HG02973 (cell line): ENCODE measurements around the gene MT4.
"Not testable (repeated sequence)": the region's sequence is repeated elsewhere in the genome, so short reads cannot be mapped to it uniquely, and the experiment has no call there.

Experiments used
- ATAC-seq: cut with Tn5 transposase; IDR thresholded peaks from one replicate; pipeline ENCODE4 v1.9.1; 2021; ENCODE audit warnings: moderate library complexity; ENCODE audit not compliant: unreplicated experiment

Gene MT4

DNA sequence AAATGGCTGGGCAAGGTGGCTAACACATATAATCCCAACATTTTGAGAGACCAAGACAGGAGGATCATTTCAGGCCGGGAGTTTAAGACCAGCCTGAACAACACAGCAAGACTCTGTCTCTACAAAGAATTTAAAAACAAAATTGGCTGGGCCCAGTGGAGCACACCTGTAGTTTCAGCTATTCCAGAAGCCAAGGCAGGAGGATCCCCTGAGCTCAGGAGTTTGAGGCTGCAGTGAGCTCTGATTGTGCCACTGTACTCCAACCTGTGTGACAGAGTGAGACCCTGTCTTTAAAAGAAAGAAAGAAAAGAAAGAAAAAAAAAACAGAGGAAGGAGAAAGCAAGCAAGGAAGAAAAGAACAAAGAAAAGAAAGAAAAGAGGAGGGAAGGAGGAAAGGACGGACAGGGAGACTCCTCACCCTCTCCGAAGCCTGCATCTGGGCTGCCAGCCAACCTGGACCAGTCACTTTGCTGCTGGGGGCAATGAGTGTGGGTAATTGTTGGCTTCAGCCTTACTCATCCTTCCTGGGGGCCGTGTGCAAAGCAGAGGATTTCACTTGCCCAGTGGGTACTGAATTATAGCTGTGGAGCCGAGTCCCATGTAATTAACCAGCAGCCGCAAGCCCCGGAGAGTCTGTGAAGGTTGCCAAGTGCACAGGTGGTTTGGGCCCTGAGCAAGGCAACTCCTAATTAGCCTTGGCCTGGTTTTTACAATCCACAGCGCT is 6.7 kb upstream of the MT4 start:
- ATAC-seq = no peak

DNA sequence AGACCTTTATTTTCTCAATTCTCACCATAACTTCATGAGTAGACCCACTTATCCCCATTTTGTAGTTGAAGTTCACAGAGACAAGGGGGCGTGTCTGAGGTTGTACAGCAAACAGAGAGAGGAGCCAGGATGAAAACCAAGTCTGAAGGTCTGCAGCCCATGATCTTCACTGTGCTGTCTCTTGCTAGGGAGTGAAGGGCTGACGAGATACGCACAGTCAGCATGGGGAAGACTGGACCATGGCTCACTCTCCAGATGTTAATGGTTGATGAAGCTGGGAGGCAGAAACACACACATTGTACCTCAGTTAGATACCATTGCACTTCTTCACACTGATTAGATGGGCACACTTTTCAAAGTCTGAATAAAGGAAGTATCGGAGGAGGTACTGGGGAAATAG is 5.8 kb upstream of the MT4 start:
- no peak for ATAC-seq

DNA sequence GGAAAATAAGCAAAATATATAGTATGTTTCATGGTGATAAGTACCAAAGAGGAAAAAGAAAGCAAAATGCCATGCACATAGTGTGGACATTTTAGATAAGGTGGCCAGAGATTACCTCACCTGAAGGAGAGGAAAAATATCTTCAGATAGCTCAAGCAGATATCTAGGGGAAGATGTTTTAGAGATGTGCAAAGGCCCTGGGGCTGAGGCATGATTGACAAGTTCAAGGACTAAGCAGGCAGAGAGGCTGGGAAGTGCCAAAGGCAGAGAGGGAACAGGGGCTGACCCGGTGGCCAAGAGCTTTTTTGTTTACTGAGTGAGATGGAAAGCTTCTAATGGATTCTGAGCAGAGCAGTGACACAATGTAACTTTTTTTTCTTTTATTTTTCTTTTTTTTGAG is 4.4 kb upstream of the MT4 start:
- ATAC-seq = no peak

DNA sequence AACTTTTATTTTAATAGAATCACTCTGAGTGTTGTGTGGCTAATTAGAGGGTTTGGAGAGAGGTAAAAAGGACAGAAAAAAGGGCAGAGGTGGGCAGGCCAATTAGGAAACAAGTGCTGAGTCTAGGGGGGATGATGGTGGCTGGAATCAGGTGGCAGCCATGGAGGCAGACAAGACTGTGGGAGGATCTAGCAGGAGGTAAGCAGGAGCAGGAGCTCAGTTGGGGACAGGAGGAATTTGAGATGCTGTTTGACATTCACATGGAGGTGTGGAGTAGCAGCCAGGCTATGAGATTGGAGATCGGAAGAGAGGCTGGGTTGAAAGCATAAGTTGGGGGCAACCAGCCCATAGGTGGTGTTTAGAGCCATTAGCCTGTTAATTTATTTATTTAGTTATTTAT is 3.7 kb upstream of the MT4 start:
- ATAC-seq = no peak

DNA sequence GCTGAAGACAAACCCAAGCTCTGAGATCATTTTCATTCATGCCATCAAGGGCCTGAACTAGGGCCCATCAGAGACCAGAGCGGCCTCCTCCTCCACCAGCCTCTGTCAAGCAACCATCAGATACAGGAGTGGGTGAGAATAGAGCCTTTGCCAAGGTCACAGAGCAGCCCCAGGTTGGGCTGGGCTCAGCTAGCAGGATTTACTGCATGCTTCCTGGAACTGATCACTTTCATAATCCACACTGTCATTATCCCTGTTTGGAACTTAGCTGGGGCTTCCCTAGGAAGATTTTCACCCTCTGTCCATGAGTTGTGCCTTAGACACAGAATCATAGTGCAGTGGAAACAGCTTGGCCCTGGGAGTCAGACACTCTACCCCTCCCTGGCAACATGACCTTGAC is 5.1 kb downstream of the MT4 start:
- no peak for ATAC-seq

DNA sequence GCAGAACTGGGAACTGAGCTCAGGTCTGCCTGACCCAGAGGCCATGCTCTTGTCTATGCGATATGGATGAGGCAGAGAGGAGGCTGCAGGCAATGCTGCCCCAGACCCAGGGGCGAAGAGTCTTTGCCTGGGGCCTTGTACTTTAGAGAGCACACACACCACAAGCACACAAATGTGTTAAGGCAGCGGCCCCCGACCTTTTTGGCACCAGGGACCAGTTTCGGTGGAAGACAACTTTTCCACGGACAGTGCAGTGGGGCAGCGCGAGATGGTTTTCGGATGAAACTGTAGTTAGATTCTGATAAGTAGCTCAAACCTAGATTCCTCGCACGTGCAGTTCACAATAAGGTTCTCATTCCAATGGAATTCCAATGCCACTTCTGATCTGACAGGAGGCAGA is 6.7 kb downstream of the MT4 start:
- no peak for ATAC-seq

DNA sequence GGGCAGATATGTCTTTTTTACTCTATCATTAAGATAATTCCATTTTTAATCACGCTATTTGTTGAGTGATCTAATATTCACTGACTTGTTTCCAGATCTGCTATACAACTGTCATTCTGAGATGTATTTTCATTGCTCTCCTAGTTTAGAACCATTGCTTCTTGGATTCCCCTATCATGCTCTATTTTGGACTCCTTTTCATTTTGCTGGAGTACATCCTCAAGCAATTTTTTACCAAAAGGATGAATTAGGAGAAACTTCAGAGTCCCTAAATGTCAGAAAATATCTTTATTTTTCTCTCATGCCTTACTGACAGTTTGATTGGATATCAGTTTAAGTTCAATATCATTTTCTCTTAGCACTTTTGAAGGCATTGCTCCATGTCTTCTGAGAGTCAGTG is 9.8 kb downstream of the MT4 start:
- ATAC-seq = no peak

DNA sequence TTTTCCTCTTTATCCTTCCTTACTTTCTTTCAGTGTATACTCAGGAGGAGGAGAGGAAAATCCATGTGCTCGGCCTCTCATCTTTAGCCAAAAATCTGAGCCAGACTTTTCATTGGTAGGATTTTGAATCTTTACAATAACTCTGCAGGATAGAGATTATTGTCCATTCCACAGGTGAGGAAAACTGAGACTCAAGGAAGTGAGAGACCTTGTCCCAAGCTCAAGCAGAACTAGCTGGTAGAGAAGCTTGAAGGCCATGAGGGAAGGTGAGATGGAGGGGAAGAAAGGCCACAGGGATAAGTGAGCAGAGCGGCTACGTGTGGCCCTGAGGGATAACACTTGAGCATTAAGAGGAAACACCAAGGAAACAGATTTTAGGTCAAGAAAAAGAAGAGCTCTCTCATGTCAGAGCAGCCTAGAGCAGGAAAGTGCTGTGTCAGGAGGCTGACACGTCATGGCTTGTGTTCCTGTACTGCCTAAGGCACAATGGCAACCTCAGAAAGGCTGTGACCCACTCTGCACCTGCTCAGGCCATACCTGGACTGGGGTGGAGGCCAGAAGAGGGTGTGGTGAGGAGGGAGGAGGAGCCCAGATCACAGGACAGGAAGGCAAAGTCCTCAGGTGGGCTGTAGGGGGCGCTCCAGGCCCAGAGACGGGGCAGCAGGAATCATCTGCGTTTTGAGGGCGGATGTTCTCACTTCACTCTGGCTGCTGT is 11.9 kb downstream of the MT4 start:
- ATAC-seq = peak; percentile 81

DNA sequence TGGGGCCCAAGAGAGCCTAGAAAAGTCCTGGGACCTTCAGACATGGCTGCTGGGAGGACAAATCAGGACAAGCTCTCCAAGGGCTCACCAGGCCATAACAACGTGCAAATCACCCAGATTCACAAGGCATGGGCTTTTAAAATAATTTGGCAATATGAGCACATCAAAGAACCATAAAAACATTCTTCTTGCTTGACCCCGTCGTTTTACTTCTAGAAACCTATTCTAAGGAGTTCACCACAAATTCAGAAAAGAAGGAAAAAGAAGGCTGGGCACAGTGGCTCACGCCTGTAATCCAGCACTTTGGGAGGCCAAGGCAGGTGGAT is 12.4 kb downstream of the MT4 start:
- no peak for ATAC-seq

DNA sequence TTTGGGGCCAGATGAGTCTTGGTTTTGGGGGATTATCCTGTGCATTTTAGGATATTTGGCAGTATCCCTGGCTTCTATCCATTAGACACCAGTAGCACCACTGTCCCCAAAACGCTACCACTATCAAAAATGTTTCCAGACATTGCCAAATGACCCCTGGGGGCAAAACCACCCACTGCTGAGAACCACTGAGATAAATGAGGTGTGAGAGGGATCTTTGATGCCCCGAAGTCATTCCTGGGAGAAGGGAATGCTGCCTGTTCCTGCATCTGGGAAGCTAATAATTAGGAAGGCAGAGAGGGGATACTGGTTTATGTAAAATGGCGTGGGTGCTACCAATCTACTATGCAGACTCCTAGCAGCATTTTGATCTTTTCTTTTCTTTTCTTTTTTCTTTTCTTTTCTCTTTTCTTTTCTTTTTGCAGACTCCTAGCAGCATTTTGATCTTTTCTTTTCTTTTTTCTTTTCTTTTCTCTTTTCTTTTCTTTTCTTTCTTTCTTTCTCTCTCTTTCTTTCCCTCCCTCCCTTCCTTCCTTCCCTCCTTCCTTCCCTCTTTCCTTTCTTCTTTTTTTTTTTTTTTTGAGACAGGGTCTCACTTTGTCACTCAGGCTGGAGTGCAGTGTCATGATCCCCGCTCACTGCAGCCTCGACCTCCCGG is 15.6 kb downstream of the MT4 start:
- no peak for ATAC-seq

DNA sequence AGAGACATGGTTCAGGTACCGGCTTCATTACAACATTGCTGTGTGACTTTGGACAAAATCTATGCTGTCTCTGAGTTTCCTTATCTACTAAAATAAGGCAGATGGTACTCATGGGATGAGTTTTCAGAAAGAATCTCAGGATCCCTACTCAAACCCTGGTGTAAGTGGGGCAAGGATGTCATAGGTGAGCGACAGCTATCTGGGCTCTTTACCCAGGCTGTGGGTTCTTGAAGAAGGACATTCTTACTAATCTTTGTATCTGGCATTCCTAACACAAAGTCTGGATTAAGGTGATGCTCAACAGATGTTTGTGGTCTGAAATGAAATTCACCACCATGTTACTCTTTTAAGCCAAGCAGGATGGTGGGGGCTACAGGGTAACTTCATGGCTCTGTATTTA is 18.0 kb downstream of the MT4 start:
- not testable (repeated sequence) for ATAC-seq

DNA sequence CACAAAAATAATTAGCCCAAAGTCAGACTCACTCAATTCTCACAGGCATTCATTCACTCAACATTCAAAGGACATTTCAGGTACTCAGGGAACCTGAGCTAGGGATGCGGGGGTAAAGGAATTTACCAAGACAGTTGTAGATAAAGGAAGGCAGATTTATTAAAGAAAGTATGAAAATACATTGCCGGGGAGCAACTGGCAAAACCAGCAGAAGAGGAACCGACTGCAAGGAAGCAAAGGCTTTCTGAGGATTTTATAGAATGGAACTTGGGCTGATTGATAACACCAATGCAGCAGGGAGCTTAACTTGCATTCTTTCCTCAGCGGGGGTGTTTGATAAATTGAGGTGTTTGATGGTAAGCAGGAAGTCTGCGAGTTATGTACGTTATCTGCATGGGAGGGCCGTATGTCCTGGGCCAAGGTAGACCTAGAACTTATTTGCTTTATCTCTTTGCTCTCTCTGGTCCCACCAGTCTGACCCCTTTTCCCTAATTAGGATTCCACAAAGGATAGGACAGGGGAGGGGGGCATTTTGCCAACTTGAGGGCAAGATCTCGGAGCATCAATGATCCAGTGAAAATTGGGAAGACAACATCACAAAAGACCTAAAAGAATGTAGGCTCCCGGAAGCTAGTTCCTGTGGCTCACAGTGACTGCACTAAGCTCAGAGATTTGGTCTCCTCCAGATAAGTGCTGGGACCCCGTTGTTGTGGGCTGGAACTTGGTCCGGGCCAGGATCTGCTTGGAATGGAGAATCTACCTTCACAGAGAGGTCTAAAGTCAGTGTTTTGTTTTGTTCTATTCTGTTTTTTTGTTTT is 18.7 kb downstream of the MT4 start:
- ATAC-seq = no peak

DNA sequence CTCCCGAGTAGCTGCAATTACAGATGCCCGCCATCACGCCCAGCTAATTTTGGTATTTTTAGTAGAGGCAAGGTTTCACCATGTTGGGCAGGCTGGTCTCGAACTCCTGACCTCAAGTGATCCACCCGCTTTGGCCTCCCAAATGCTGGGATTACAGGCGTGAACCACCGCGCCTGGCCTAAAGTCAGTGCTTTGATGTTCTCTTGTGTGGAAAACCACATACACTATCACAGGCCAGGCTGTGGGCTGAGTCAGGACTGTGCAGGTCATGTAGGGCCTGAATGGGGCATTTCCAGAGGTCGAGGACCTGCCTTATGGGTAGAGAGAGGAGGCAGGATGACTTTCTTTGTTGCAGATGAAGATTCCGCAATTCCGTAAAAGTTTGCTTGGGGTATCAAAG is 19.4 kb downstream of the MT4 start:
- no peak for ATAC-seq

DNA sequence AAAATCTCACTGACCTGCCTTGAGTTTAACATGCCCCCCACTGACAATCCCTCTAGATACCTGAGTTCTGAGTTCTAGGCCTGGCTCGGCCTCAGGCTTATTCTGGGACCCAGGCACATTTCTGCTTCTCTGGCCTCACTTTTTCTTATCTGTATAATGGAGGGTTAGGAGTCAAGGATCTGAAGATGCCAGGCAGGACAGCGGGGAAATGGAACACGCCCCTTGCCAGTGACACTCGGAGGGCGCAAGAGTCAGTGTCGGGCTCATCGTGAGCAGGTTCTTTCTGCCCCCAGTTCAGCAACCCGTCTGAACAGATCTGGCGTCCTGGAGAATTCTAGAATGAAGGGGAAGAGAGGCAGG is 23.9 kb downstream of the MT4 start:
- ATAC-seq = no peak

DNA sequence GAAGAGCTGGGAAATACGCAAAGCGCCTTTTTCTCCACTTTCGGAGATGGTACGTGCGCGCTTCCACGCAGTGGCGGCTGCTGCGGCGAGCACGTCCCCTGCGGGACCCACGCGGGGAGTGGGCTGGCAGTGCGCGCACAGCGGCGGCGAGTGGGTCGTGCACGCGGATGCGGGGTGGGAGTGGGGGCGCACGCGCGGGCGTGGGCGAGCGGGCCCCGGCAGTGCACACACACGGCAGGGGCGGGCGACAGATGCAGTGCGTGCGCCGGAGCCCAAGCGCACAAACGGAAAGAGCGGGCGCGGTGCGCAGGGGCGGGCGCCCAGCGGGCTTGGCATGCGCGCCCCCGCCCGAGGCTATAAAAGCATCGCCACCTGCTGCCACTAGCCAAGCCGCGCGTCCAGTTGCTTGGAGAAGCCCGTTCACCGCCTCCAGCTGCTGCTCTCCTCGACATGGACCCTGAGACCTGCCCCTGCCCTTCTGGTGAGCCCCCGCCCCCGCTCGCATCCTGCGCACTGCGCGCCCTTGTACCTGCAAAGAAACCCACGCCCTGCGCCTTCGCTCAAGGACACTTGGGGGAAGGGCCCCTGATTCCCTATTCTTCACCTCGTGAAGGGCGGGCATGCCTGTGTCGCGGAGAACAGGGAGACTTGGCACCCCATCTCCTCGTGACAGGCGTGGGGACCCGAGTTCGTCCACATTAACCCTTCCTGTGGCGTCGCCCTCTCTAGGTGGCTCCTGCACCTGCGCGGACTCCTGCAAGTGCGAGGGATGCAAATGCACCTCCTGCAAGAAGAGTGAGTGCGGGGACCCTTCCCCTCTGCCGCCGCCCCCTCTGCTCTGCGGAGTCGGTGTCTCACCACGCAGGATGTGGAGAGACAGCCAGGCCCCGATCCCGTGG is 24.5 kb downstream of the MT4 start, which contains the start of gene MT3:
TSS of gene MT3 (plus strand) at position 388 of the 899 bp plus-strand sequence. CDS start at position 451, 63 bp downstream.
- ATAC-seq = no peak

GRCh38 chr16:56591377-56592060 is 26.6 kb downstream of the MT4 start:
- ATAC-seq = no peak

DNA sequence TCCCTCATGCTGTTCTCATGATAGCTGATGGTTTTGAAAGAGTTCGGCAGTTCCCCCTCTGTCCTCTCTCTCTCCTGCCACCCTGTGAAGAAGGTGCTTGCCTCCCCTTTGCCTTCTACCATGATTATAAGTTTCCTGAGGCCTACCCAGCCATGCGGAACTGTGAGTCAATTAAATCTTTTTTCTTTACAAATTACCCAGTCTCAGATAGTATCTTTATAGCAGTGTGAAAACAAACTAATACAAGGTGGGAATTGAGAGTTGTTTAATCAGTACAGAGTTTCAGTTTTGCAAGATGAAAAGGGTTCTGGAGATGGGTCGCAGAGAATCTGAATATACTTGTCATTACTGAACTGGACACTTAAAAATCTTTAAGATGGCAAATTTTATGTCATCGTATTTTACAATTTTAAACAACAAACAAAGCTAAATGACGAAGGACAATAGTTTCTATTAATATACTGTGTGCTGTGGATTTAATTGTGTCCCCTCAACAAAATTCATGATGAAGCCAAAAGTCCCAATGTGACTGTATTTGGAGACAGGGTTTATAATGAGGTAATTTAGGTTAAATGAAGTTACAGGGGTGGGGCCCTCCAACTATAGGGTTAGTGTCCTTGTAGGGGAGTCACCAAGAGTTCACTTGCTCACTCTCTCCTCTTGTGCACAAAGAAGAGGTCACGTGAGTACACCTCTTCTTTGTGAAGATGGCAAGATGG is 28.9 kb downstream of the MT4 start:
- ATAC-seq = no peak

- ATAC-seq = no peak
Observed at GRCh38 chr16:56594292-56594619, 29.4 kb downstream of the MT4 start.

- no peak for ATAC-seq
Observed at GRCh38 chr16:56600398-56600999, 35.6 kb downstream of the MT4 start.
